K562 (cell line): ENCODE data around the gene LAMB4. TPM values are rescaled to one million over a fixed set of nuclear protein-coding genes. Genes with fewer than 3 reads are reported as not detected.

Experiments used
- ATAC-seq: fragments of 200-7000 bp; cut with Tn5 transposase; 3 replicates; pipeline ENCODE4 v1.9.1; 2020; ENCODE audit warnings: moderate library complexity
- BruUV-seq: library from RNA; stranded (reverse); fragments of 400-500 nt; replicated peaks from 2 replicates; lab custom pipeline; 2021; lab: Mats Ljungman, UMichigan
- CTCF ChIA-PET: fragments of 300-600 bp; formaldehyde crosslinking; extraction: SDS; loops from one replicate; lab custom pipeline; 2021; ENCODE audit warnings: low intra/inter-chr PET ratio; lab: Yijun Ruan, JAX
- POLR2A ChIA-PET: fragments of 300-600, 350-650 bp; sonication (Branson Sonifier 250); formaldehyde crosslinking; extraction: SDS; loops from one replicate; lab custom pipeline; 2021; ENCODE audit warnings: antibody characterized with exemption, inconsistent platforms; lab: Yijun Ruan, JAX
- DNase-seq, 4 experiments: peaks; one replicate each; pipeline versions ENCODE4 v3.0.0 to v3.0.0-alpha.2; 2011 to 2018; ENCODE audit warnings: low spot score in 3 of 4, mixed read lengths in 3 of 4; ENCODE audit errors: extremely low read depth in 1 of 4
- FAIRE-seq: peaks from 2 replicates; lab custom pipeline; 2011; peaks lifted over from hg19 to GRCh38; lab: Jason Lieb, UNC
- H2AFZ ChIP-seq: 2 replicates; pipeline ENCODE4 v1.6.0; 2011; ENCODE audit warnings: low read depth, low read length, control low read depth, inconsistent platforms
- H3K27ac ChIP-seq: fragments of 200-600 bp; 3 replicates; pipeline ENCODE4 v1.8.0; 2011; ENCODE audit warnings: low read depth, mild to moderate bottlenecking, control low read depth, inconsistent platforms, low read length, moderate library complexity, mixed read lengths; ENCODE audit errors: extremely low read depth
- H3K27me3 ChIP-seq, 2 experiments: fragments of 300-600 bp in 1 of 2; 2 replicates in 1 of 2; 3 replicates in 1 of 2; pipeline versions ENCODE4 v1.6.0 to v1.8.0; 2011; ENCODE audit warnings: inconsistent platforms in 2 of 2, low read length in 2 of 2, mild to moderate bottlenecking in 1 of 2, mixed read lengths in 1 of 2, moderate library complexity in 1 of 2; ENCODE audit not compliant: control insufficient read depth in 2 of 2, insufficient read depth in 2 of 2
- H3K36me3 ChIP-seq: fragments of 300-600 bp; 3 replicates; pipeline ENCODE4 v1.8.0; 2011; ENCODE audit warnings: mild to moderate bottlenecking, low read length, inconsistent platforms; ENCODE audit not compliant: control insufficient read depth, insufficient read depth
- H3K4me1 ChIP-seq, 2 experiments: fragments of 200-600 bp in 1 of 2; replicated peaks in 1 of 2; 2 replicates in 1 of 2; 3 replicates in 1 of 2; pipeline versions ENCODE4 v1.5.1 to v1.8.0; 2011; ENCODE audit warnings: inconsistent platforms in 2 of 2, low read length in 2 of 2, mild to moderate bottlenecking in 1 of 2, mixed read lengths in 1 of 2, moderate library complexity in 1 of 2; ENCODE audit not compliant: control insufficient read depth in 2 of 2, insufficient read depth in 2 of 2
- H3K4me2 ChIP-seq: 2 replicates; pipeline ENCODE4 v1.6.1; 2011; ENCODE audit warnings: low read length, control low read depth, inconsistent platforms, mixed read lengths; ENCODE audit not compliant: insufficient read depth
- H3K4me3 ChIP-seq: fragments of 200-600 bp; sonication (generic), shearing (Covaris generic); 2 replicates; pipeline ENCODE4 v1.5.1; 2016; ENCODE audit warnings: control low read depth, inconsistent platforms
- H3K79me2 ChIP-seq: fragments of 200-600 bp; 3 replicates; pipeline ENCODE4 v1.8.0; 2011; ENCODE audit warnings: low read length, inconsistent platforms; ENCODE audit not compliant: control insufficient read depth, insufficient read depth
- H3K9ac ChIP-seq, 2 experiments: 2 replicates each; pipeline versions ENCODE4 v1.6.0 to v1.6.1; 2011; ENCODE audit warnings: low read depth in 2 of 2, low read length in 2 of 2, control low read depth in 1 of 2, inconsistent platforms in 1 of 2, mild to moderate bottlenecking in 1 of 2, mixed read lengths in 1 of 2; ENCODE audit not compliant: insufficient read depth in 1 of 2
- H3K9me1 ChIP-seq: one replicate; pipeline ENCODE4 v1.6.0; 2011; ENCODE audit warnings: inconsistent platforms, mild to moderate bottlenecking, low read length, moderate library complexity; ENCODE audit not compliant: control insufficient read depth, insufficient read depth
- H3K9me3 ChIP-seq: replicated peaks from 2 replicates; pipeline ENCODE4 v1.5.1; 2011; ENCODE audit warnings: low read depth, low read length, inconsistent platforms; ENCODE audit not compliant: control insufficient read depth, insufficient read depth
- H4K20me1 ChIP-seq: replicated peaks from 2 replicates; pipeline ENCODE4 v1.6.1; 2011; ENCODE audit warnings: low read length, inconsistent platforms, mixed read lengths; ENCODE audit not compliant: control insufficient read depth, insufficient read depth
- EP400 ChIP-seq: fragments of 450-650 bp; IDR thresholded peaks from 2 replicates; pipeline ENCODE4 v1.6.1; 2017; ENCODE audit warnings: antibody characterized with exemption, mild to moderate bottlenecking, moderate library complexity
- ESRRA ChIP-seq: fragments of 450-650 bp; IDR thresholded peaks from 2 replicates; pipeline ENCODE4 v1.6.1; 2014; ENCODE audit warnings: low read depth, mild to moderate bottlenecking, moderate library complexity, borderline replicate concordance
- FUS ChIP-seq: fragments of 200-400 bp; formaldehyde crosslinking; optimal IDR thresholded peaks from 2 replicates; pipeline ENCODE3; 2017; ENCODE audit warnings: low read depth, low read length
- NCOA4 ChIP-seq: fragments of 450-650 bp; IDR thresholded peaks from 2 replicates; pipeline ENCODE4 v1.6.1; 2018; ENCODE audit warnings: mild to moderate bottlenecking; ENCODE audit not compliant: partially characterized antibody
- RFX1 ChIP-seq: fragments of 450-650 bp; IDR thresholded peaks from 2 replicates; pipeline ENCODE4 v1.6.1; 2016; ENCODE audit warnings: mild to moderate bottlenecking, moderate library complexity
- STAT5A ChIP-seq: IDR thresholded peaks from 2 replicates; pipeline ENCODE4 v1.6.1; 2012; ENCODE audit warnings: low read length, inconsistent platforms, borderline replicate concordance
- ZC3H11A ChIP-seq: IDR thresholded peaks from 2 replicates; pipeline ENCODE4 v1.6.1; 2012; ENCODE audit warnings: low read depth, low read length, improper control_type of control experiment
- ZNF354B ChIP-seq: fragments of 250-450 bp; sonication (Bioruptor Pico); IDR thresholded peaks from 2 replicates; pipeline ENCODE4 v1.4.0; 2020
- WGBS: fragments of 100-300 bp; shearing (Covaris generic); methylation state at CpG from one replicate; pipeline ENCODE4 v1.1.6; 2016; ENCODE audit warnings: low coverage, mixed read lengths; ENCODE audit not compliant: insufficient coverage; ENCODE audit errors: missing lambda C conversion rate; 5-methylcytosine and 5-hydroxymethylcytosine counted together
- in situ Hi-C: fragments of 300-500 bp; cut with MboI; formaldehyde crosslinking; loops from 4 replicates; pipeline ENCODE4 v1.15.0; 2018; ENCODE audit warnings: inconsistent platforms, mixed read lengths
- intact Hi-C: fragments of 100-400 bp; cut with micrococcal nuclease; formaldehyde crosslinking; loops from 2 replicates; pipeline ENCODE4 v1.14.2; 2022
- polyA plus RNA-seq, 8 experiments: library from polyadenylated mRNA; depleted of rRNA in 4 of 8; stranded (reverse) in 5 of 8; unstranded in 3 of 8; fragments of >200 nt; fragmentation: Nextera tagmentation in 2 of 8; fragmentation: Illumina TruSeq in 1 of 8; extraction: Ambion mirVana in 2 of 8; extraction: Trizol in 1 of 8; gene quantifications; 2 replicates each; pipeline versions ENCODE4 v1.2.1 to v1.2.3, GENCODE V29; 2011 to 2014; ENCODE audit warnings: inconsistent platforms in 1 of 8, missing spikeins in 1 of 8
- total RNA-seq, 7 experiments: library from RNA; depleted of rRNA in 6 of 7; stranded (reverse); fragments of >200 nt in 6 of 7; fragmentation: Illumina TruSeq in 2 of 7; extraction: Trizol in 2 of 7; gene quantifications; 2 replicates each; pipeline versions ENCODE4 v1.2.1 to v1.2.3, GENCODE V29; 2011 to 2021; ENCODE audit warnings: low replicate concordance in 1 of 7
- TF ChIP-seq, protein P1 (sequence below): fragments of 250-450 bp; sonication (Bioruptor Pico); IDR thresholded peaks from 2 replicates; pipeline ENCODE4 v1.8.0; 2021; ENCODE audit warnings: borderline replicate concordance, mild to moderate bottlenecking, moderate library complexity; ENCODE audit not compliant: poor library complexity, severe bottlenecking
- TF ChIP-seq, protein P2 (sequence below), 3 experiments: fragments of 200-800 bp in 1 of 3; fragments of 250-450 bp in 1 of 3; fragments of 450-650 bp in 1 of 3; sonication (Bioruptor Pico) in 1 of 3; sonication (Bioruptor generic) in 1 of 3; formaldehyde crosslinking in 1 of 3; IDR thresholded peaks; 2 replicates each; pipeline versions ENCODE4 v1.6.1 to v1.8.0; 2016 to 2022; ENCODE audit warnings: mild to moderate bottlenecking in 2 of 3, missing genetic modification characterization in 2 of 3, missing compliant biosample characterization in 1 of 3, moderate library complexity in 1 of 3

Gene LAMB4
- total and polyA plus RNA-seq, 9 of the 15 experiments (the other 6 are each of a cell fraction or from before 2014, with no cell fraction given), result 0.06 to 0.13 (median 0.07) TPM; not detected in 6

DNA sequence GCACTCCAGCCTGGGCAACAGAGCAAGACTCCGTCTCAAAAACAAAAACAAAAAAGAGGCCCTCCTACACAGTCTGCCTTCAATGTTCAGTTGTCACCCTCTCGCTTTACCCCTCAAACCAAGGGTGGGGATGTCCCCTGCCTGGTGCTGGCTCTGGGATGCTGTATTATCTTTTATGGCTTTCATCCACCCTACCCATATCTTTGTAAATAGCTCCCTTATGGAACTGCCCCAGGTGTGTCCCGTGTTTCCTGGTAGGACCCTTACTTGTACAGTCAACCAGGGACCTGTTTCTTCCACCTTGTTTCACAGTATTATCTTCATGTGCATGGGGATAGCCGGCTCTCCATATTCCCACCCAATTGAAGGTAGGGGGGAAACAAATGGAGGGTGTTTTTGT lies 111.5 kb downstream of the LAMB4 start:
- Histone ChIP-seq H4K20me1 (no peaks in the 10 kb centered on the region), H3K9me3 (no peaks in the 10 kb centered on the region), H3K9ac (no peak overlapping the region), H3K9me1 (no peaks in the 10 kb centered on the region), H3K27ac (no peak overlapping the region), H3K27me3 (no peaks in the 10 kb centered on the region; a peak in 1 of 5 replicates), H3K4me1 (peaks cover 0 to 12% of the 10 kb centered on the region in 2 experiments; a peak in 3 of 5 replicates), H3K79me2 (no peaks in the 10 kb centered on the region), H2AFZ (no peak overlapping the region), H3K36me3 (no peaks in the 10 kb centered on the region), H3K4me2 (no peak overlapping the region), H3K4me3 (no peak overlapping the region)
- intact Hi-C loops, result loop anchor here (5.0 kb wide), 1 partner anchor 101 kb away; no protein-coding TSS in a partner anchor
- ChIA-PET POLR2A (interaction anchor here (0.6 to 1.5 kb wide), 3 partner anchors 15 to 53 kb away, joined by 3 to 4 read pairs (median 3); no protein-coding TSS in a partner anchor), CTCF (no interaction called here)
- TF ChIP-seq EP400 (no peak), STAT5A (no peak), NCOA4 (no peak), FUS (no peak), ZNF354B (CRISPR knock-in tag) (no peak), ESRRA (no peak), ZC3H11A (no peak), RFX1 (no peak)
- TF ChIP-seq, protein P1, sequence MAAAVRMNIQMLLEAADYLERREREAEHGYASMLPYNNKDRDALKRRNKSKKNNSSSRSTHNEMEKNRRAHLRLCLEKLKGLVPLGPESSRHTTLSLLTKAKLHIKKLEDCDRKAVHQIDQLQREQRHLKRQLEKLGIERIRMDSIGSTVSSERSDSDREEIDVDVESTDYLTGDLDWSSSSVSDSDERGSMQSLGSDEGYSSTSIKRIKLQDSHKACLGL (CRISPR knock-in tag), result no peak
- TF ChIP-seq, protein P2, sequence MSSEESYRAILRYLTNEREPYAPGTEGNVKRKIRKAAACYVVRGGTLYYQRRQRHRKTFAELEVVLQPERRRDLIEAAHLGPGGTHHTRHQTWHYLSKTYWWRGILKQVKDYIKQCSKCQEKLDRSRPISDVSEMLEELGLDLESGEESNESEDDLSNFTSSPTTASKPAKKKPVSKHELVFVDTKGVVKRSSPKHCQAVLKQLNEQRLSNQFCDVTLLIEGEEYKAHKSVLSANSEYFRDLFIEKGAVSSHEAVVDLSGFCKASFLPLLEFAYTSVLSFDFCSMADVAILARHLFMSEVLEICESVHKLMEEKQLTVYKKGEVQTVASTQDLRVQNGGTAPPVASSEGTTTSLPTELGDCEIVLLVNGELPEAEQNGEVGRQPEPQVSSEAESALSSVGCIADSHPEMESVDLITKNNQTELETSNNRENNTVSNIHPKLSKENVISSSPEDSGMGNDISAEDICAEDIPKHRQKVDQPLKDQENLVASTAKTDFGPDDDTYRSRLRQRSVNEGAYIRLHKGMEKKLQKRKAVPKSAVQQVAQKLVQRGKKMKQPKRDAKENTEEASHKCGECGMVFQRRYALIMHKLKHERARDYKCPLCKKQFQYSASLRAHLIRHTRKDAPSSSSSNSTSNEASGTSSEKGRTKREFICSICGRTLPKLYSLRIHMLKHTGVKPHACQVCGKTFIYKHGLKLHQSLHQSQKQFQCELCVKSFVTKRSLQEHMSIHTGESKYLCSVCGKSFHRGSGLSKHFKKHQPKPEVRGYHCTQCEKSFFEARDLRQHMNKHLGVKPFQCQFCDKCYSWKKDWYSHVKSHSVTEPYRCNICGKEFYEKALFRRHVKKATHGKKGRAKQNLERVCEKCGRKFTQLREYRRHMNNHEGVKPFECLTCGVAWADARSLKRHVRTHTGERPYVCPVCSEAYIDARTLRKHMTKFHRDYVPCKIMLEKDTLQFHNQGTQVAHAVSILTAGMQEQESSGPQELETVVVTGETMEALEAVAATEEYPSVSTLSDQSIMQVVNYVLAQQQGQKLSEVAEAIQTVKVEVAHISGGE (CRISPR knock-in tag; IDR thresholded peaks at IDR 0.05), result no peak
- in situ Hi-C loops, result no loop called here
- BruUV-seq, result no TSS peak
- ATAC-seq (no peak; the same call in 2 of the 3 replicates), DNase-seq (no peak), FAIRE-seq (no peak)
- WGBS, result 45% methylated on average over 4 of the region's 4 CpGs
